Measurements from ENCODE around the gene PSEN1. TPM values are rescaled to one million over a fixed set of nuclear protein-coding genes. Genes with fewer than 3 reads are reported as not detected.
A peak's percentile ranks its signal among the peaks of the same experiment; 100 is the strongest.

The PSEN1 gene
- polyA plus RNA-seq (2012; ENCODE audit: insufficient read depth, insufficient read length, low read depth), result 13.4 TPM

DNA sequence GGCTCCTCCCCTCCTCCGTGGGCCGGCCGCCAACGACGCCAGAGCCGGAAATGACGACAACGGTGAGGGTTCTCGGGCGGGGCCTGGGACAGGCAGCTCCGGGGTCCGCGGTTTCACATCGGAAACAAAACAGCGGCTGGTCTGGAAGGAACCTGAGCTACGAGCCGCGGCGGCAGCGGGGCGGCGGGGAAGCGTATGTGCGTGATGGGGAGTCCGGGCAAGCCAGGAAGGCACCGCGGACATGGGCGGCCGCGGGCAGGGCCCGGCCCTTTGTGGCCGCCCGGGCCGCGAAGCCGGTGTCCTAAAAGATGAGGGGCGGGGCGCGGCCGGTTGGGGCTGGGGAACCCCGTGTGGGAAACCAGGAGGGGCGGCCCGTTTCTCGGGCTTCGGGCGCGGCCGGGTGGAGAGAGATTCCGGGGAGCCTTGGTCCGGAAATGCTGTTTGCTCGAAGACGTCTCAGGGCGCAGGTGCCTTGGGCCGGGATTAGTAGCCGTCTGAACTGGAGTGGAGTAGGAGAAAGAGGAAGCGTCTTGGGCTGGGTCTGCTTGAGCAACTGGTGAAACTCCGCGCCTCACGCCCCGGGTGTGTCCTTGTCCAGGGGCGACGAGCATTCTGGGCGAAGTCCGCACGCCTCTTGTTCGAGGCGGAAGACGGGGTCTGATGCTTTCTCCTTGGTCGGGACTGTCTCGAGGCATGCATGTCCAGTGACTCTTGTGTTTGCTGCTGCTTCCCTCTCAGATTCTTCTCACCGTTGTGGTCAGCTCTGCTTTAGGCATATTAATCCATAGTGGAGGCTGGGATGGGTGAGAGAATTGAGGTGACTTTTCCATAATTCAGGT, at the start of gene PSEN1:
Gene PSEN1, plus strand, starts transcription at position 121 of the 839 bp plus-strand sequence. CDS start 11,513 bp downstream, outside the sequence.
- Histone ChIP-seq H3K4me1 (no peaks in the 10 kb centered on the region; the same call in 1 of the 2 replicates), H3K4me3 (ENCODE audit: low read depth, low read length) (peak within 1 kb of the TSS; percentile 91), H3K9me3 (no peaks in the 10 kb centered on the region), H3K36me3 (no peaks in the 10 kb centered on the region), H3K27me3 (no peaks in the 10 kb centered on the region)
- TF ChIP-seq CTCF (IDR thresholded peaks at IDR 0.05; ENCODE audit: low read depth, low read length), result no peak
- peak; percentile 97 for DNase-seq

GRCh38 chr14:73091044-73091443, 45.3 kb upstream of the PSEN1 start:
- no peak overlapping the region for H3K4me3 ChIP-seq (ENCODE audit: low read depth, low read length)
- peaks cover 80% of the 10 kb centered on the region for H3K36me3 ChIP-seq
- DNase-seq, result no peak
- H3K9me3 ChIP-seq, result no peaks in the 10 kb centered on the region
- H3K4me1 ChIP-seq, result no peaks in the 10 kb centered on the region
- no peak for TF ChIP-seq CTCF (IDR thresholded peaks at IDR 0.05; ENCODE audit: low read depth, low read length)
- no peaks in the 10 kb centered on the region for H3K27me3 ChIP-seq

GRCh38 chr14:73097421-73097820, 38.9 kb upstream of the PSEN1 start:
- Histone ChIP-seq H3K27me3 (no peaks in the 10 kb centered on the region), H3K9me3 (no peaks in the 10 kb centered on the region), H3K36me3 (peaks cover 83% of the 10 kb centered on the region), H3K4me1 (no peaks in the 10 kb centered on the region), H3K4me3 (ENCODE audit: low read depth, low read length) (no peak overlapping the region)
- no peak for DNase-seq
- TF ChIP-seq CTCF (IDR thresholded peaks at IDR 0.05; ENCODE audit: low read depth, low read length), result no peak

DNA sequence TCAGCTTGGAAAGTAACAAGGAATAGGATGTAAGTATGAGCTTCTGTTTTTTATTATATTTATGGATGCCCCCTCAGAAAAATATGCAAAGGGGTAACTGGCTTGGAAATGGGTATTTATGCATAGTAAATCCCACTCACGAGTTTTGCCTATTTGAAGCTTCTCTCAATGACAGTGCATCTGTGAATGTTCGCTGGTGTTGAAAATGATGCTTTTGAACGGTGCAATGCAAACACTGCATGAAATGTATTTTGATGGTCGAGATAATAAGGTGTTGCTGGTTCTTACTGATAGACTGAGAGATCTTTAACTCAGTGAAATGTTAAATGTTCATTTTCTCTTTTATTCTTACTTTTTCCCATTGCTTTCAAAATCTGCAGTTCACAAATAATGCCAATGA, 36.0 kb upstream of the PSEN1 start:
- Histone ChIP-seq H3K4me3 (ENCODE audit: low read depth, low read length) (no peak overlapping the region), H3K9me3 (no peaks in the 10 kb centered on the region), H3K27me3 (no peaks in the 10 kb centered on the region), H3K36me3 (peaks cover 88% of the 10 kb centered on the region), H3K4me1 (no peaks in the 10 kb centered on the region)
- TF ChIP-seq CTCF (IDR thresholded peaks at IDR 0.05; ENCODE audit: low read depth, low read length), result no peak
- no peak for DNase-seq

- Histone ChIP-seq H3K36me3 (peaks cover 89% of the 10 kb centered on the region), H3K9me3 (no peaks in the 10 kb centered on the region), H3K4me1 (no peaks in the 10 kb centered on the region; the same call in 1 of the 2 replicates), H3K27me3 (no peaks in the 10 kb centered on the region), H3K4me3 (ENCODE audit: low read depth, low read length) (no peak overlapping the region)
- TF ChIP-seq CTCF (IDR thresholded peaks at IDR 0.05; ENCODE audit: low read depth, low read length), result no peak
- DNase-seq, result no peak
These were observed 33.4 kb upstream of the PSEN1 start for GRCh38 chr14:73102806-73103497.

Measured in BE2C (cell line).